DOHH2 (cell line): ENCODE results near the gene PROZ.

Source experiments
- H3F3A ChIP-seq: fragments of 200-600 bp; sonication (generic), shearing (Covaris generic); 2 replicates; pipeline ENCODE4 v1.6.0; 2016; ENCODE audit warnings: antibody characterized with exemption, mild to moderate bottlenecking; ENCODE audit not compliant: control insufficient read depth, insufficient read depth
- H3K27ac ChIP-seq: fragments of 200-600 bp; sonication (generic); 2 replicates; pipeline ENCODE4 v1.5.1; 2014; ENCODE audit warnings: low read depth, mild to moderate bottlenecking, low read length, moderate library complexity
- H3K27me3 ChIP-seq: fragments of 200-600 bp; sonication (generic); 2 replicates; pipeline ENCODE4 v1.6.1; 2014; ENCODE audit warnings: mild to moderate bottlenecking, low read length, mixed read lengths; ENCODE audit not compliant: control insufficient read depth
- H3K36me3 ChIP-seq: fragments of 200-600 bp; sonication (generic); 2 replicates; pipeline ENCODE4 v1.6.1; 2014; ENCODE audit warnings: mild to moderate bottlenecking, low read length, moderate library complexity, mixed read lengths; ENCODE audit not compliant: control insufficient read depth
- H3K4me1 ChIP-seq: fragments of 200-600 bp; sonication (generic); 2 replicates; pipeline ENCODE4 v1.6.1; 2014; ENCODE audit warnings: mild to moderate bottlenecking, low read length, mixed read lengths; ENCODE audit not compliant: control insufficient read depth
- H3K4me2 ChIP-seq: fragments of 200-600 bp; sonication (generic); 2 replicates; pipeline ENCODE4 v1.6.0; 2014; ENCODE audit warnings: mild to moderate bottlenecking, low read length, moderate library complexity
- H3K4me3 ChIP-seq: fragments of 200-600 bp; sonication (generic); 2 replicates; pipeline ENCODE4 v1.5.1; 2014; ENCODE audit warnings: mild to moderate bottlenecking, low read length, mixed read lengths
- H3K79me2 ChIP-seq: fragments of 200-600 bp; sonication (generic); 2 replicates; pipeline ENCODE4 v1.6.1; 2014; ENCODE audit warnings: mild to moderate bottlenecking, low read length, mixed read lengths; ENCODE audit not compliant: control insufficient read depth
- H3K9me2 ChIP-seq: fragments of 200-600 bp; sonication (generic); replicated peaks from 2 replicates; pipeline ENCODE4 v1.6.1; 2014; ENCODE audit warnings: mild to moderate bottlenecking, low read length, mixed read lengths; ENCODE audit not compliant: control insufficient read depth
- H3K9me3 ChIP-seq: fragments of 200-600 bp; sonication (generic); 2 replicates; pipeline ENCODE4 v1.6.1; 2014; ENCODE audit warnings: antibody characterized with exemption, low read length, mixed read lengths; ENCODE audit not compliant: control insufficient read depth, insufficient read depth
- H4K20me1 ChIP-seq: fragments of 200-600 bp; sonication (generic); 2 replicates; pipeline ENCODE4 v1.6.0; 2014; ENCODE audit warnings: low read depth, mild to moderate bottlenecking, antibody characterized with exemption, low read length, moderate library complexity; ENCODE audit not compliant: control insufficient read depth, insufficient read depth
- CTCF ChIP-seq: fragments of 200-600 bp; sonication (generic); IDR thresholded peaks from one replicate; pipeline ENCODE4 v1.5.1; 2014; ENCODE audit warnings: antibody characterized with exemption, mild to moderate bottlenecking, low read depth, low read length; ENCODE audit not compliant: poor library complexity, severe bottlenecking
- EZH2phosphoT487 ChIP-seq: fragments of 200-600 bp; sonication (generic); IDR thresholded peaks from 2 replicates; pipeline ENCODE4 v1.6.1; 2017; ENCODE audit warnings: borderline replicate concordance, mild to moderate bottlenecking, antibody characterized with exemption, low read length, moderate library complexity, mixed read lengths

PROZ gene

DNA sequence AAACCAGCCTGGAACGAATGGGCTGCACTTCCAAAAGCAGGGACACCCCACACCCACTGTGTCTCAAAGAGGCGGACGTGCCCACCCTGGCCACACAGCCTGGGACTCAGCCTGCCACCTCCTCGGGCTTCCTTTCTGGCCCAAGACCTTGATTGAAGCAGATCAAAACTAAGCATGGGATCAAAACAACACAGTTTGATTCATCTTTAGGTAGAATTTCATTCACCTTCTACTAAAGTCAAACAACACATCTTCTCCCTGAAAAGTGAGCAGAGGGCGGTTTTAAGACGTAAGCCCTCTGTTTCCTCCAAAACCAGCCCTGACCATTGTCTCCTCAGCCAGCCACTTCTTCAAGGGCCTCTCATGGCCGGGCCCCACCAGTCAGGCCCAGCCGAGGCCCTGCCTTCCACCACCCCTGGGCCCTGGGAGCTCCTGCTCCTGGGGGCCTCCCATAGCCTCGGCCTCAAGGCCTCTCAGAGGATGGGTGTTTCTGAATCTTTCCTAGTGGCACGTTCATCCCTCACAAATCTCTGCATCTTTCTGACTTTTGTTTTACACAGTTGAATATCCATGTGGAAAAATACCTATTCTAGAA lies 42.1 kb upstream of the PROZ start:
- Histone ChIP-seq H3K4me3 (no peak overlapping the region), H3K27me3 (no peaks in the 10 kb centered on the region), H3K9me2 (no peaks in the 10 kb centered on the region), H3F3A (no peaks in the 10 kb centered on the region), H3K9me3 (no peaks in the 10 kb centered on the region), H3K27ac (no peak overlapping the region), H3K4me1 (no peaks in the 10 kb centered on the region), H3K4me2 (no peak overlapping the region), H4K20me1 (no peaks in the 10 kb centered on the region), H3K36me3 (no peaks in the 10 kb centered on the region), H3K79me2 (no peaks in the 10 kb centered on the region)
- TF ChIP-seq EZH2phosphoT487 (no peak), CTCF (no peak)

DNA sequence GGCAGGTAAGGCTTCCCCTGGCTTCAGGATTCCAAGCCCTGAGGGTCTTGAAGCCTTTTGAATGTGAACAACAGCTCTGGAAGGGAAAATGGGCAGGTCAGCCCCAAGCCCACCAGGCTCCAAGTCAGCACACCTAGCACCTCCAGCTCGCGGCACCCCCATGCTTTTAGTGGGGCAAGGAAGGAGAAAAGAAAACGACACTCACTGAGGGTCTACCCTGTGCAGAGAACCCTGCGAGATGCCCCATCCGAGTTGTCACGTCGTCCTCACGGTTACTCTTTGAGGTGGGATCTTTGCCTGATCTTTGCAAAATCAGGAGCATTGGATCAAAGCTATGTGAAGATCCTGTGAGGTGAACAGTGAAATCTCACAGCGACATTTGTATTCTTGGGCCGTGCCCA lies 41.6 kb upstream of the PROZ start:
- Histone ChIP-seq H3K9me2 (no peaks in the 10 kb centered on the region), H3K9me3 (no peaks in the 10 kb centered on the region), H3K27ac (no peak overlapping the region), H3K4me3 (no peak overlapping the region), H3K36me3 (no peaks in the 10 kb centered on the region), H3K79me2 (no peaks in the 10 kb centered on the region), H3F3A (no peaks in the 10 kb centered on the region), H3K27me3 (no peaks in the 10 kb centered on the region), H4K20me1 (no peaks in the 10 kb centered on the region), H3K4me1 (no peaks in the 10 kb centered on the region), H3K4me2 (no peak overlapping the region)
- TF ChIP-seq EZH2phosphoT487: no peak
- no peak for TF ChIP-seq CTCF

GRCh38 chr13:113117335-113117872 lies 41.0 kb upstream of the PROZ start:
- Histone ChIP-seq H3K4me2 (no peak overlapping the region), H3K79me2 (no peaks in the 10 kb centered on the region), H3K9me3 (no peaks in the 10 kb centered on the region), H3K9me2 (no peaks in the 10 kb centered on the region), H4K20me1 (no peaks in the 10 kb centered on the region), H3F3A (no peaks in the 10 kb centered on the region), H3K4me3 (no peak overlapping the region), H3K27me3 (no peaks in the 10 kb centered on the region), H3K36me3 (no peaks in the 10 kb centered on the region), H3K27ac (no peak overlapping the region), H3K4me1 (no peaks in the 10 kb centered on the region)
- TF ChIP-seq CTCF: no peak
- TF ChIP-seq EZH2phosphoT487: no peak
